HG02870 (cell line): ENCODE results near the gene HDDC2.
A peak's percentile ranks its signal among the peaks of the same experiment; 100 is the strongest.

Experiments
- ATAC-seq: cut with Tn5 transposase; IDR thresholded peaks from one replicate; pipeline ENCODE4 v1.9.1; 2021; ENCODE audit warnings: mild to moderate bottlenecking, moderate library complexity; ENCODE audit not compliant: unreplicated experiment

Gene HDDC2

DNA sequence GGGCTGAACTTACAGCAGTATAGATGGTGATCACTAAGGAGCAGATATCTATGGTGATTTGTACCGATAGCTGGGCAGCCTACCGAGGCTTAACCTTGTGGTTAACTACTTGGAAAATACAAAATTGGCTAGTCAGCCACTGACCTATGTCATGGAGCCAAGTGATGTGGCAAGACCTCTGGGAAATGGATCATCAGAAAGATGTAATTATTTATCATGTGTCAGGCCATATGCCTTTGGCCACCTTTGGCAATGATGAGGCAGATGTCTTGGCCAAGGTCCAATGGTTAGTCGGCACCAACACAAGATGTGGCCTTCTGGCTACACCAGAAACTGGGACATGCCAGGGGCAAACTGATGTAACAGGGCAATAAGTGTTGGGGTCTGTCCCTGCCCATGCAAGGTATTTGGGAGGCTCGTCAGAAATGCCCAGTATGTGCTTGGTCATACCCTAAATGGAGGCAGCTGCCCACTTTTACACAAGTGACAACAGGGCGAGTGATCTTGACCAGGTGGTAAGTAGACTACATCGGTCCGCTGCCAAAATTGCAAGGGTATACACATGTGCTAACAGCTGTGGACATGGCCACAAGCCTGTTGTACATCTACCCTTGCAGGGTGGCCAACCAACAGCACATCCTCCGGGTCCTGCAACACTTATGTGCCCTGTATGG lies 30.1 kb downstream of the HDDC2 start:
- no peak for ATAC-seq

DNA sequence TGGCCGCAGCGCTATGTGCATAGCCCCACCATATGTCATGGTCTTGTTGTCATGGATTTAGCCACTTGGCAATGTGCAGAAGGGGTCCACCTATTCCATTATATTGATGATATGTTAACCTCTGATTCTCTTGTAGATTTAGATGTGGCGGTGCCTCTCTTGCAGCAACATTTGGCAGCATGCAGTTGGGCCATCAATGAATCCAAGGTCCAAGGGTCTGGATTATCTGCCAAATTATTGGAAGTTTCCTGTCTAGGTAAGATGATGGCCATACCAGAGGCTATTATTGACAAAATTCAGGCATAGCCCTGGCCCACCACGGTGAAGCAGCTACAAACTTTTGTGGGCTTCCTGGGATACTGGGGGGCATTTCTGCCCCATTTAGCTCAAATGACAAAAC lies 31.4 kb downstream of the HDDC2 start:
- no peak for ATAC-seq

DNA sequence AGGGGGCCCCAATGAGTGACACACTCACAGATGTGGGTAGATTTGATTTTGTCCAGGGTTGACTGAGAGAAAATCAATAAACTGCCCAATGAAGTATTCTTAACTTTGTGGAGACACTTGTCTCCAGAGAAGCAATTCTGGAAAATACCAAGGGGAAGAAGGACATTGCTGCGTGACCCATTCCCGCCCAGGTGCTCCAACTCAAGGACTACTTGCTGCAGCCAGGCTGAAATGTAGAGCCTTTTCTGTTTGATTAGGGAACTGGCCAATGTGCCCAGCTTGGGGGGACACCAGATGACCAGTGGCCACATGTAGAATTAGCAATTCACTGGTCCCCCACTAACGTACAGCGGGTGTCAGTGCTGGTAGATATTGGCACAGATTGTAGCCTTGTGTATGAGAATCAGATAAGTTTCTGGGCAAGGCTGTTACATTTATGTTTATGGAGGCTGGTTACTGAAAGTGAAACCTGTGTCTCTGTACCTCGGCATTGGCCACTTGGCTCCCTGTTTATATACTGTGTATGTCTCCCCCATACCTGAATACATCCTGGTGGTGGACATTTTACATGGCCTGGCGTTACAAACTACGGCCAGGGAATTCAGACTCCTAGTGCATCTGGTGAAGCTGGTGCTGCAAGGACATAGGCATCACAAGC lies 32.3 kb downstream of the HDDC2 start:
- no peak for ATAC-seq

DNA sequence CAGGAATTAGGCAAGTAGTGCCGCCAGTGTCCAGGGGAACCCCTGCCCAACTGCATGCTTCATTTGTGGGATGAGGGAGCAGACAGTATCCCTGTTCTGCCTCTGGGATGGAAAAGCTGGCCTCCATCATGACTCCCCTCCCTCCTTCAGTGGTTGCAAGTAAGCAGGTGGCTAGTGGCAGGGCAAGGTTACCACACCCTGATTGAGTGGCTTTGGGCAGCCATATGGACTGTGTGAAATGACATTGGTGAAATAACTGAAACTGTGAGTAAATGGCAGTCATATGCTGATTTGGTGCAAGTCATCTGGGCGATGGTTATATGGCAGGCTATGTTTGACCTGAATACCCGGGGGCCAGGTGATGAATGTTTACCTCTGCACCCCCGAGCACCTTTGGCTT lies 33.0 kb downstream of the HDDC2 start:
- no peak for ATAC-seq

DNA sequence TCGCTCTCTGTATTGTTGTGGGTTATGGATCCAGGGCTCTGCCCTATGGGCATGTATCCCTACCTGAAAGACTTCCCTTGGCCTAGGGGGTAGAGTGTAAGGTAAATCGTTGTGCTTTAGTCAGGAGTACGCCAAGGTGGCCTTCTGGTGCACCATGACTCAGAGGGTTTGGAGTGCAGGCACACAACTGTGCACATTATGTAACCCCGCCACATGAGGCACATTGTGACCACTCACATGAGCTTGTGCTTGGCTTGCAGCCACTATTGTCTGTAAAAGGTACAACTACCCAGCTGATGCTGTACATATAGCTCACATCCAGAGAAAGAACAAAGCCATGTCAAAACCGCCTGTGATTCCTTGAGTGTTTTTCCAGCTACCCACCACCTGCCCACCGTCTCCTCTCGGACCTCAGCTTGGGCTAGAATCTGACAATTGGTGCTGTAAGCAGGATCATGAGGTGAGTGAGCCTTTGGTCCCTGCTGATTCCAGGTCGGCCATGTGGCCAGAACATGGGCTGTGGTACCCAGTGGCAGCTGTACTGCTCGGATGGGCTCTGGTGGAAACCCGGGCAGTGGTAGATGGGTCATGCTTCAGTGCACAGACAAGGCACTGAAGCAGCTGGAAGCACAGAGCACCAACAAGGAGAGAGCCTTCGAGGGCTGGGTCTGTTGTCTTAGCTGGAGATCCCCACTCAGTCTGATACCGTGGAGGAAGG lies 33.8 kb downstream of the HDDC2 start:
- ATAC-seq: no peak

DNA sequence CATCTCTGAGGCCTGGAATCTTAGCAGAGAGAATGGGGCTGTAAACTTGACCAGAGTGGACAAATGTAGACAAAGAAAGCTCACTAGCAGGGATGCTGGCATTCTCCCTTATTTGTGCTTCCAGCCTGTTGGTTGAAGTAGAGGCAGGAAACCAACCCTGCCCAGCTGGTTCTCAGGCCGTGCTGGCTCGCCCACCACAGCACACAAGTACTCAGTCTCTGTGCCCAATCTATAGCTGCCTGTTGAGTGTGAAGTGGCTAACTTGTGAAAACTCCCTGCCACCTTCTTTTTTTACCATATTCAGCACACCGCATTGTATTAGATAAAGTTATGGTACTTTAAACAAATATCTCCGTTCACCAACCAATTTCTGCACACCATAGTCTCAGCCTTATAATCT lies 37.3 kb downstream of the HDDC2 start:
- no peak for ATAC-seq

DNA sequence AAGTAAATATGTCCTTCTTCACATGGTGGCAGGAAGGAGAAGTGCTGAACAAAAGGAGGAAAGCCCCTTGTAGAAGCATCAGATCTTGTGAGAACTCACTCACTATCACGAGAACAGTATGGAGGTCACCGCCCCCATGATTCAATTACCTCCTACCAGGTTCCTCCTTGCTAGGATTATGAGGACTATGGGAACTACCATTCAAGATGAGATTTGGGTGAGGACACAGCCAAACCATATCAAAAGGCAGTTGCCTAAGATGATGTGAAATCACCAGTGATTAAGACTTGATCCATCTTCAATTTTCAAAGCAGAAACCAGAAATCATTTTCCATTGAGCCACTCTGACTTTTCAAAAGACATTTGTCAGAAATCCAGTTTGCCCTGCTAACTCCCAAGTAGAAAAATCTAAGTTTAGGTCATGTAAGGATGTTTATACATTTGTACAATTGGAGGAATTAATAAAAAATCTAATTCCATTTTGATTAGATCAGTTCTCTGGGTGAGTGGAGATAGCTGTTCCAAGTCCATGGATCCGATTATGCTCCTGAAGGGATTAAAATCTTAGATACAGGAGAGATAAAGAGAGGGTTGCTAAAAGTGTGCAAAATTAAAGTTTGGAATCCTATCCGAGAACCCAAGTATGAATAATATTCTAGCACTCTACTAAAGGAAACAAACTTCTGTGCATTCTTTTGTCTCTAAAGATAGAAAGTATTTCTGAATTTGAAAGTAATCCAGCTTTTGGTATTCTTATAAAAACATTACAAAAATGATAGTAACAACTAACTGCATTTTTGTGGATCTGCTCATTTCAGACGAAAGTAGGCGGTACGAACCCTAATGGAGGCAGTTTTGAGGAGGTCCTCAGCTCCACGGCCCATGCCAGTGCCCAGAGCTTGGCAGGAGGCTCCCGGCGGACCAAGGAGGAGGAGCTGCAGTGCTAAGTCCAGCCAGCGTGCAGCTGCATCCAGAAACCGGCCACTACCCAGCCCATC lies 39.5 kb downstream of the HDDC2 start:
- no peak for ATAC-seq

DNA sequence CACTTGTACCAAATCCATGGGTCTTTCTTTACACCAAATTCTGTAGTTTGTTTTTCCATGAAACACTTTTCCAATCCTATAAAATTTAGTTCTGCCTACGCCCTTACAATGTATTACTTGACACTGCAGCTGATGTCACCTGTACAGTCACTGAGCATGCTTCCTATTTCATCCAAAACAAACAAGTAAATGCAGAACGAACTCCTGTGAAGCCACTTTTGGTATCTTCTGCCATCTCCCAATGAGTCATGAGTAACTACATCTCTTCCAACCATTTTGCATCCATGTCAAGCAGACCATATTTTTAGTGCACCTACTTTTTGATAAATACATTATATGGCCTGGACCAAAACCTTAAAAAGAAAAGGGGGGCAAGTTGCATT lies 42.4 kb downstream of the HDDC2 start:
- ATAC-seq: no peak

DNA sequence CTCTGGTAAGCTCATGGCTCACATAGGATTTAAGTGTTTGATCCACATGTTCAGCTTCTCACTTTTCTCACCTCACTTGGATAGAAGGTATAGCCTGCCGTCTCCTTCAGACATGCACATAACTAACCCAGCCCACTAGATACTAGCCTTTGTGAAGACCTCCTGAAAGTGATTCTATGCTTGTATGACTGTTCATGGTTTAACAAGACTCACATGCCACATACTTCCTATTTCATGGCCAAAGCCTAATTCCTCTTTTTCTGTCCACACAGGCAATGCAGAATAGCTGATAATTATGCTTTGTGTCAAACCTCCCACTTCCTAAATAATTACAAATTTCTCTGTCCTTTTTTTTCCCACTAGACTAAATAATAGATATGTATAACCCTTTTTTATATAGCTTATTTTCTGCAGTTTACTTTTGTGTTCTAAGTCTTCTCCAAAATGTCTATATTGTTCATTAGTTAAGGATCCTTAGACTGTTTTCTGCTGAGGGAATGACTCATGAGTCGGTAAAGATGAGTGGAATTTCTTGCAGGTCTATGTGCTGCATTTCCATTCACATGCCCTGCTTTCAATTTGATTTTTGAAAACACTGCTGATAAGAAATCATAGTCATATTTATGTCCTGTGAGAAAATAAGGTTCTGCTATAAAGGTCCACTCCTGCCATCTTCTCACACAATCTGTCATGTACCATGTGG lies 43.0 kb downstream of the HDDC2 start:
- peak; percentile 85 for ATAC-seq

DNA sequence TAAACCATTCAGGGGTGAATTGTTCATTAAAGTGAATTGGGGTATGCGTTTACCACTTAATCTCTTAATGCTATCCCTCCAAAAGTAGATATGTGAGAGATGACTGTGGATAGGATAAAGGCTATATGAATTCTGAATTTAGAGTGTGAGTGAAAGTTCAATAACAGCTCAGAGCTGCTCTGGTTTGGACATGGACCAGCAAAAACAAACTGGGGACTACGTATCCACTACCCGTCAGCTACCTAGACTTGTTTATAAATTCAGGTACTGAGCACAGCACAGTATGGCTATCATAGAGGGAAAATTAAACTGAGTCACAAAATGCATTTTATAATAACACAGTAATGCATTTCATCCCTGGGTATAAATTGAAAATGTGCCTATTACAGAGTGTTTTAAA lies 44.4 kb downstream of the HDDC2 start:
- no peak for ATAC-seq

DNA sequence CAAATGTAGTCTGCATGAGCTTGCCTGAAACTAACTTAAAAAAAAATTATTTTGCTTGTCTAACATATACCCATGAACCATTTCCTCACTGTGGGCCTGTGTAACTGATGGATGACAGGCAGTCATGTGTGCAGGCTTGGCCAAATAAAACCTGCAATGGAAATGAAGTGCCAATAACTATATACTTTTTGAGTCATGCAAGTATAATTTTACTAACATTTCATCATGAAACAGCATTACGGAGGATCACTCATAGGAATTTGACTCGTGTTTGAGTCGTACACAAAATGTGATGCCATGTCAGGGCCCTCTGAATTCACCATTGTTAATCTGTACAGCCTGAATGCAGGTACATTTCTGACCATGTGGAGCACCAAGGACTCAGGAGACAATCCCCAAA lies 46.6 kb downstream of the HDDC2 start:
- ATAC-seq: no peak

DNA sequence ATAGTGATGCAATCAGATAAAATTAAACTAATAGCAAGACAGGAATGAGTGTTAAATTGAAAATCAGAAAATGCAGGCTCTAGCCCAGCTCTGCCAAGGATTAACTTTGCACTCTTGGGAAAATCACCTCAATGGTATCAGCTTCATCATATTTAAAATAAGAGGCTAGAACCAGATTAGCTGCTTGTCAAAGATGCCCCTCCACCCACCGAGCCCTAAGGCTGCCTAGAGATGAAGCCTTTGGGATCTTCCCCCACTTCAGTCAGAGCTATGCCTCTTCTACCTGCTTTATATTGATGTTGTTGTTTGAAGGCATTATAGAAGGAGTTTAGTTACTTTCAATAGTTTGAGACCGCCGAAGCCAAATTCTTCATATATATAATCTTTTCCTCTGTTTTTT lies 47.4 kb downstream of the HDDC2 start:
- ATAC-seq: no peak

DNA sequence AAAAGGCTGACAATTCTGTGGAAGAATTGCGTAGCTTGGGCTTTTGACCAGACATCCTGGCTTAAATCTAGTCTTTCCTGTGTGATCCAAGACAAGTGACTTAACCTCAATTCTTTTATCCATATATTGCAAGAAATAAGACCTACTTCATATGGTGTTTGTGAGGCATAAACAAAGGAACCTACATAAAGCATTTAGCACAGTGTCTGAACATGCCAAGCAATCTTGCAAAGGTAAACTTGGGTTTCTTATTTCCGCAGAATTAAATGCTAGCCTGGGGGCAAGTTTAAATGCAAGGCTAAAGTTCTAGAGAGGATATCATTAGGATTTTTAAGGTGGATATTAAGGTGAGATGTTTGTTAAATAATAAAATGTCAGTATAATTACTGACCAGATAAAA lies 47.9 kb downstream of the HDDC2 start:
- ATAC-seq: no peak

DNA sequence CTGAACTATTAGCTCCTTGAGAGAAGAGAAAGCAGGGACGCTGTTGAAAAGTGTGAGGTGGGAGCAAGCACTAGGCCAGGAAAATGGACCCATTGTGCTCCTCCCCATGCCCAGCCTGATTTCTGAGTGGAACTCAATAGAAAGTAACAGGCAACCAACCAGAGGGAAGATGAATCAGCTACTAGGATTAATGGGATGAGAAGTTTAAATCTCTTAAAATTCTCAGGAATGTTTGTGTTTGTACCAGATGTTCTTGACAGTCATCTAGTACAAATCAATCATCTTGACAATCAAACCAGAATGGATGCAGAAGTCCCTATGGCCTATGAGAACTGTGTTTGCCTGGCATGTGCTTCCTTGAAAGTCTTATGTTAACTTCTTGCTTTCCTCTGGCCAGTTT lies 48.9 kb downstream of the HDDC2 start:
- ATAC-seq: no peak

DNA sequence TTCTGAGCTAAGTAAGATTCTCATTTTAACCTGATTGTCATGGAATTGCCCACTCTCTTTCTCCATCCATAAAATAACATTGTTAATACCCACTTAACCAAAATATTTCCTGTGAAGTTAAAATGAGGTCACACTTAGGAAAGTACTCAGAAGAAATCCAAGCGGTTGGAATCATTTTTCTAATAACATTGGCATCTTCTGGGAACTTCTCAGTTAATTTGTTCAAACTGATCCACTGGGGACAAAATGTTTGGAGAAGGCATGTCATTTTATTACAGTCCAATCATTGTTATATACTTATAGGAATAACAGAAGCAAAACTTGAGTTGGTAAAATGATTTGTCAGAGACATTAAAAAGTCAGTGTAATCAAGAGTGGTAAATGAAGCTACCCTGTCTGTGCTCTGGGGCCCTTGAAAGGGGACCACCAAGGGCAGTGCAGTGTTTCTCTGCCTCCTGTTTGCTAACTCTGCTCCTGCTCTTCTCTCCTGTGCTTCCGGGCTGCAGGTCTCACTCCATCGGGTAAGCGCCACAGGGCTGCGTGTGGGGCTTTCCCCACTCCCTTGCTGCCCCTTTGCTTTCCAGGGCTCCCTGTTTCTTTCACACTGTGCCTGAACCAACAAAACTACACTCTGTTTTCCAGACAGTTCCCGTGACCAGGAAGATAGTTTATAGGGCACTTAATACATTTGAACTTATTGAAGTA lies 50.1 kb downstream of the HDDC2 start:
- ATAC-seq: no peak

DNA sequence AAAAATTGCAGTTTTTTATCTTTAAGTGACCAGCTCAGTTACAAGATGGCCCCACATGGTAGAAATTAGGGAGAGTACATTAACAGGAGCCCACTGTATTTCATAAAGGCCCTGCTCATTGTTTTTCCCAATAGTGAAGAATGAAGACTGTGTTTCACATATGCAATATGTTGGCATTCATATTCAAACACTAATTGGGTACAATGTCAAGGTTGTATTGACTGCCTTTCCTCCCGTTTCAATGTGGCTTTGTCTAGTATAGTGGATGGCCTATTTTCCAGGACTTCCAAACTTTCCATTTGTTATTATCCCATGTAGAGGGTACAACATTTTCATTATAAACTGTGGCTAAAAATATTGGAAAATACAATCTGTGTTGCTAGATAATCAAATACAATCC lies 51.3 kb downstream of the HDDC2 start:
- no peak for ATAC-seq

DNA sequence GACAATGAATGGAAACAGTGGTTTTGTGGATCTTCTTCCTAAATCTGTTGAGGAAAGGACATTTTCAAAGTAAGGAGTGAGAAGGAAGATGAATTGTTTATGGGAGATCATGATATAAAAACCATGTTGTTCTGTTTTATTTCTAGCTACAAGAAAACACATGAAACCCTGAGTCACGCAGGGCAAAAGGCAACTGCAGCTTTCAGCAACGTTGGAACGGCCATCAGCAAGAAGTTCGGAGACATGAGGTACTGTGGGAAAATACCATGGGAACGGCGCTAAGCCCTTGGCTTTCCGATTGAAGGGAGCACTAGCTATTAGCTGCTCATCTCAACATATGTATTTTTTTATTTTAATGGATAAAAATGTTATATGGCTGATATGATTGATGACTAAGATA lies 53.6 kb downstream of the HDDC2 start:
- no peak for ATAC-seq

DNA sequence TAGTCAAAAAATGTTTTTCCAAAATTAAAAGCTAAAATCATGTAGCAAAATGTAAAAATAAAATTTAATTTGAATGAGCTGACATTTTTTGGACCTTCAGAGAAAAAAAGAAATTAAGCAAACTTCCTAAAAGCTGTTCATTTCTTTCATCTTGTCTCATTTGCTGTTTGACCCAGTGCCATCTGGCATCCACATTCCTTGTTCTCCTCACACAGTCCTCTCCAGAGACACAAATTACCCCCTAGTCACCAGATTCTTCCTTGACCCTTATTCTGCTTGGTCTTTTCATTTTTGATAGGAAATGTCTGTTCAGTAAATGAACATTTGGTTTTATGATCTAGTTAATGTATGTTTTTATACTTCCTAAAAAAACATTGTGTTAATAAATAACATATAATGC lies 55.2 kb downstream of the HDDC2 start:
- ATAC-seq: no peak

DNA sequence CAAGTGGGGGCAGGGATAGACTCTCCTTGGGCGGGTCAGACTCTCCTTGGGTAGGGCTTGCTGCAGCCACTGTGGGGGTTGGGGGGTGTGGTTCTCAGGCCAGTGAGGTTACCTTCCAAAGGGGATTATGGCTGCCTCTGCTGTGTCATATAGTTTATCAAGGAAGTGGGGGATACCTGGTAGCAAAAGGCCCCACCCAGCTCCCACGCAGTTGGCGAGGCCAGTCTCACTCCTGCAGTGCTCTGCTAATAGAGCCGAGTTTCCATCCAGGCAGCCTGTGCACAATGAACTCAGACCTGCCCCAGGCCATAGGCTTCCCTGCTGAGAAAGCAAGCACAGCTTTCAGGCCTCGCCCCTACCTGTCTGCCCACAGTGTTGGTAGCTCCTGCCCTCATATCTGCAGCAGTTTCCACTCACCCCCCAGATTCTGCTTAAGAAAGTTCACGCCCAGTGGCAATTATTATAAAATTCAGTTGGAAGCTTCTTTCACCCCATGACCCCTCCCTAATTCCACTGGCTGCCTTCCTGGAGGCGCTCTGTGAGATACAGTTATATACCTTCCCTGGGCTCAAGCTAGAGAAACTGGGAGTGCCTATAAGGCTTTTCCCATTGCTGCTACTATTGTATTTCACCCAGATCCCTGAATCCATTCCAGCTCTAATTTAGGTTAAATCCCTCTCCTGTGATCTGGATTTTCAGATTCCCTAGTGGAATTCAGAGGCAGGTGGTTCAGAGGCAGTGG lies 56.1 kb downstream of the HDDC2 start:
- no peak for ATAC-seq
